HG02970 (cell line): ENCODE results near the gene OR2T34.
A peak's percentile ranks its signal among the peaks of the same experiment; 100 is the strongest.
"Not testable (repeated sequence)": the region's sequence is repeated elsewhere in the genome, so short reads cannot be mapped to it uniquely, and the experiment has no call there.

Source experiments
- ATAC-seq: cut with Tn5 transposase; IDR thresholded peaks from one replicate; pipeline ENCODE4 v1.9.1; 2021; ENCODE audit warnings: mild to moderate bottlenecking, moderate library complexity, moderate number of reproducible peaks; ENCODE audit not compliant: unreplicated experiment, low FRiP score

Gene OR2T34

GRCh38 chr1:248574657-248575056 is at the start of gene OR2T34:
Gene OR2T34 (minus strand): TSS chr1:248574757. CDS start chr1:248574757, 0 bp downstream.
- not testable (repeated sequence) for ATAC-seq

GRCh38 chr1:248622570-248623001 is 48.0 kb upstream of the OR2T34 start:
- peak; percentile 81 for ATAC-seq

- no peak for ATAC-seq
These were observed 47.2 kb upstream of the OR2T34 start for GRCh38 chr1:248621770-248622169.

- ATAC-seq = no peak
These were observed 44.3 kb upstream of the OR2T34 start for GRCh38 chr1:248618878-248619277.

GRCh38 chr1:248618119-248618518 is 43.6 kb upstream of the OR2T34 start:
- no peak for ATAC-seq

GRCh38 chr1:248613742-248614141 is 39.2 kb upstream of the OR2T34 start:
- no peak for ATAC-seq

GRCh38 chr1:248611883-248612414 is 37.4 kb upstream of the OR2T34 start:
- no peak for ATAC-seq

GRCh38 chr1:248610301-248610700 is 35.7 kb upstream of the OR2T34 start:
- no peak for ATAC-seq

GRCh38 chr1:248599396-248599795 is 24.8 kb upstream of the OR2T34 start:
- ATAC-seq = no peak

GRCh38 chr1:248597589-248597988 is 23.0 kb upstream of the OR2T34 start, which contains the start of gene OR2T10:
Gene OR2T10 (minus strand): TSS chr1:248597700. CDS start chr1:248593768, 3,932 bp downstream.
- no peak for ATAC-seq

- no peak for ATAC-seq
These were observed 22.1 kb upstream of the OR2T34 start for GRCh38 chr1:248596615-248597014.

- ATAC-seq = no peak
These were observed 18.7 kb upstream of the OR2T34 start for GRCh38 chr1:248593226-248593625.

GRCh38 chr1:248592655-248593054 is 18.1 kb upstream of the OR2T34 start:
- no peak for ATAC-seq

- ATAC-seq = no peak
These were observed 15.5 kb upstream of the OR2T34 start for GRCh38 chr1:248590055-248590454.

- no peak for ATAC-seq
These were observed 14.8 kb upstream of the OR2T34 start for GRCh38 chr1:248589334-248589733.

- no peak for ATAC-seq
These were observed 10.7 kb upstream of the OR2T34 start for GRCh38 chr1:248585266-248585665.

GRCh38 chr1:248576260-248576980 is 1.9 kb upstream of the OR2T34 start:
- ATAC-seq = no peak

GRCh38 chr1:248573856-248574255 is 701 bp downstream of the OR2T34 start:
- ATAC-seq = not testable (repeated sequence)

GRCh38 chr1:248572049-248572448 is 2.5 kb downstream of the OR2T34 start:
- ATAC-seq = peak; percentile 60

- ATAC-seq = not testable (repeated sequence)
These were observed 3.7 kb downstream of the OR2T34 start for GRCh38 chr1:248570811-248571210.

GRCh38 chr1:248569049-248569448 is 5.5 kb downstream of the OR2T34 start:
- not testable (repeated sequence) for ATAC-seq
